Measurements from ENCODE around the gene IQGAP2.

- TF ChIP-seq CTCF (IDR thresholded peaks at IDR 0.05): no peak
- TF ChIP-seq POLR2A (IDR thresholded peaks at IDR 0.05): no peak
Observed at GRCh38 chr5:76503929-76504328, 100.8 kb downstream of the IQGAP2 start.

Measured in testis (tissue), 2 donors.